ENCODE measurements around the gene SEZ6. TPM values are rescaled to one million over a fixed set of nuclear protein-coding genes. Genes with fewer than 3 reads are reported as not detected.

Gene SEZ6
- total RNA-seq, 1 donor from 2014 or later: 1.5 TPM

- Histone ChIP-seq H3K27ac (no peak overlapping the region), H3K36me3 (no peaks in the 10 kb centered on the region), H3K9me3 (ENCODE audit: low read depth) (no peaks in the 10 kb centered on the region), H4K20me1 (ENCODE audit: low read depth) (no peaks in the 10 kb centered on the region), H3F3A (ENCODE audit: low read depth) (peaks cover 7% of the 10 kb centered on the region), H3K4me1 (peaks cover 23% of the 10 kb centered on the region), H3K27me3 (no peaks in the 10 kb centered on the region), H3K4me3 (no peak overlapping the region), H3K4me2 (no peak overlapping the region), H3K79me2 (ENCODE audit: low read depth) (no peaks in the 10 kb centered on the region), H2AFZ (replicated peaks) (no peak overlapping the region), H3K9ac (no peak overlapping the region)
- no peak overlapping the region for H3K4me3 Mint-ChIP-seq
- peaks cover 2% of the 10 kb centered on the region for H3K9me3 Mint-ChIP-seq
- H3K27me3 Mint-ChIP-seq (ENCODE audit: insufficient read depth, low read depth): peaks cover 29% of the 10 kb centered on the region
- peaks cover 7% of the 10 kb centered on the region for H3K4me1 Mint-ChIP-seq
- TF ChIP-seq EZH2 (IDR thresholded peaks at IDR 0.05) (no peak), CTCF (IDR thresholded peaks at IDR 0.05) (no peak), EZH2phosphoT487 (IDR thresholded peaks at IDR 0.05) (no peak)
- no peak for DNase-seq (ENCODE audit: low spot score)
- no peaks in the 10 kb centered on the region for H3K36me3 Mint-ChIP-seq
- no peak overlapping the region for H3K27ac Mint-ChIP-seq
Observed at GRCh38 chr17:28975646-28976045, 30.2 kb downstream of the SEZ6 start.

GRCh38 chr17:28975031-28975430 lies 30.8 kb downstream of the SEZ6 start:
- peaks cover 2% of the 10 kb centered on the region for H3K9me3 Mint-ChIP-seq
- Histone ChIP-seq H3K4me3 (no peak overlapping the region), H3K27me3 (no peaks in the 10 kb centered on the region), H3K36me3 (no peaks in the 10 kb centered on the region), H3F3A (ENCODE audit: low read depth) (peaks cover 11% of the 10 kb centered on the region), H4K20me1 (ENCODE audit: low read depth) (no peaks in the 10 kb centered on the region), H3K79me2 (ENCODE audit: low read depth) (no peaks in the 10 kb centered on the region), H3K9ac (no peak overlapping the region), H3K9me3 (ENCODE audit: low read depth) (no peaks in the 10 kb centered on the region), H3K4me1 (peaks cover 28% of the 10 kb centered on the region), H3K27ac (no peak overlapping the region), H3K4me2 (no peak overlapping the region), H2AFZ (replicated peaks) (no peak overlapping the region)
- no peak for DNase-seq (ENCODE audit: low spot score)
- peaks cover 14% of the 10 kb centered on the region for H3K4me1 Mint-ChIP-seq
- H3K36me3 Mint-ChIP-seq: no peaks in the 10 kb centered on the region
- peaks cover 34% of the 10 kb centered on the region for H3K27me3 Mint-ChIP-seq (ENCODE audit: insufficient read depth, low read depth)
- no peak overlapping the region for H3K4me3 Mint-ChIP-seq
- no peak for TF ChIP-seq EZH2phosphoT487 (IDR thresholded peaks at IDR 0.05)
- no peak for TF ChIP-seq CTCF (IDR thresholded peaks at IDR 0.05)
- TF ChIP-seq EZH2 (IDR thresholded peaks at IDR 0.05): no peak
- no peak overlapping the region for H3K27ac Mint-ChIP-seq

GRCh38 chr17:28974451-28974850 lies 31.4 kb downstream of the SEZ6 start:
- H3K27me3 ChIP-seq: no peaks in the 10 kb centered on the region
- Mint-ChIP-seq H3K27me3 (ENCODE audit: insufficient read depth, low read depth) (peaks cover 31% of the 10 kb centered on the region), H3K36me3 (no peaks in the 10 kb centered on the region), H3K27ac (no peak overlapping the region), H3K4me3 (no peak overlapping the region), H3K9me3 (peaks cover 2% of the 10 kb centered on the region), H3K4me1 (peaks cover 19% of the 10 kb centered on the region)
- H3K4me1 ChIP-seq: peaks cover 34% of the 10 kb centered on the region
- DNase-seq (ENCODE audit: low spot score): no peak
- TF ChIP-seq CTCF (IDR thresholded peaks at IDR 0.05) (no peak), EZH2 (IDR thresholded peaks at IDR 0.05) (no peak)
- H3K36me3 ChIP-seq: no peaks in the 10 kb centered on the region
- H3K79me2 ChIP-seq (ENCODE audit: low read depth): no peaks in the 10 kb centered on the region
- H2AFZ ChIP-seq (replicated peaks): no peak overlapping the region
- H3K4me2 ChIP-seq: no peak overlapping the region
- no peak overlapping the region for H3K9ac ChIP-seq
- no peaks in the 10 kb centered on the region for H3K9me3 ChIP-seq (ENCODE audit: low read depth)
- no peak overlapping the region for H3K4me3 ChIP-seq
- H4K20me1 ChIP-seq (ENCODE audit: low read depth): peaks cover 3% of the 10 kb centered on the region
- no peak overlapping the region for H3K27ac ChIP-seq
- peaks cover 17% of the 10 kb centered on the region for H3F3A ChIP-seq (ENCODE audit: low read depth)

All from neural progenitor cell (in vitro differentiated cells).